Activated B cell treated with CpG ODN at 0.5 μM for 24 hours (primary cell): ENCODE data around the gene STRBP. TPM values are rescaled to one million over a fixed set of nuclear protein-coding genes. Genes with fewer than 3 reads are reported as not detected.
"Not testable (repeated sequence)": the region's sequence is repeated elsewhere in the genome, so short reads cannot be mapped to it uniquely, and the experiment has no call there.

ENCODE experiments used
- ATAC-seq: fragments of 200-7000 bp; cut with Tn5 transposase; one replicate; pipeline ENCODE4 v1.10.0; 2021; ENCODE audit warnings: low read depth, mild to moderate bottlenecking, moderate library complexity
- CTCF ChIA-PET: fragments of 350-600 bp; sonication (Branson Sonifier 250); formaldehyde crosslinking; loops from one replicate; lab custom pipeline; 2021; ENCODE audit warnings: antibody characterized with exemption; lab: Charles Lee
- POLR2A ChIA-PET: fragments of 350-600 bp; sonication (Branson Sonifier 250); formaldehyde crosslinking; loops from one replicate; lab custom pipeline; 2021; ENCODE audit warnings: antibody characterized with exemption; lab: Charles Lee
- DNase-seq: peaks from one replicate; pipeline ENCODE4 v3.0.0; 2022
- H3K27ac Mint-ChIP-seq: one replicate; pipeline ENCODE4 v1.8.0; 2020; ENCODE audit warnings: mixed read lengths
- H3K27me3 Mint-ChIP-seq: one replicate; pipeline ENCODE4 v1.8.0; 2021; ENCODE audit warnings: mixed read lengths
- H3K36me3 Mint-ChIP-seq: one replicate; pipeline ENCODE4 v1.8.0; 2021; ENCODE audit warnings: low read depth, mixed read lengths
- H3K4me1 Mint-ChIP-seq: one replicate; pipeline ENCODE4 v1.8.0; 2021; ENCODE audit warnings: mixed read lengths
- H3K4me3 Mint-ChIP-seq: one replicate; pipeline ENCODE4 v1.8.0; 2020; ENCODE audit warnings: mild to moderate bottlenecking, mixed read lengths
- H3K9me3 Mint-ChIP-seq: one replicate; pipeline ENCODE4 v1.8.0; 2020; ENCODE audit warnings: mixed read lengths
- CTCF ChIP-seq: fragments of 200-600 bp; IDR thresholded peaks from one replicate; pipeline ENCODE4 v1.8.0; 2022; ENCODE audit warnings: antibody characterized with exemption, mild to moderate bottlenecking
- intact Hi-C: fragments of 100-400 bp; cut with micrococcal nuclease; formaldehyde crosslinking; loops from one replicate; pipeline ENCODE4 v1.15.1; 2024
- total RNA-seq: library from RNA; stranded (reverse); gene quantifications from 2 replicates; pipeline ENCODE4 v1.2.3, GENCODE V29; 2022

The STRBP gene
- total RNA-seq, 1 donor from 2014 or later: 127 TPM

- H3K36me3 Mint-ChIP-seq: peaks cover 2% of the 10 kb centered on the region
- DNase-seq (no peak), ATAC-seq (no peak)
- H3K4me1 Mint-ChIP-seq: peaks cover 25% of the 10 kb centered on the region
- POLR2A ChIA-PET: no interaction called here
- CTCF ChIA-PET: no interaction called here
- intact Hi-C loops: loop anchor here (2.0 kb wide), 1 partner anchor 21 kb away; no protein-coding TSS in a partner anchor
- TF ChIP-seq CTCF: no peak
- H3K9me3 Mint-ChIP-seq: peaks cover 4% of the 10 kb centered on the region
- H3K27me3 Mint-ChIP-seq: no peaks in the 10 kb centered on the region
- H3K4me3 Mint-ChIP-seq: no peak overlapping the region
- H3K27ac Mint-ChIP-seq: no peak overlapping the region
These were observed 72.3 kb downstream of the STRBP start for GRCh38 chr9:123196124-123196523.

GRCh38 chr9:123194023-123194422, 74.4 kb downstream of the STRBP start:
- Mint-ChIP-seq H3K27me3 (no peaks in the 10 kb centered on the region), H3K9me3 (peaks cover 4% of the 10 kb centered on the region), H3K36me3 (peaks cover 6% of the 10 kb centered on the region), H3K27ac (no peak overlapping the region), H3K4me3 (no peak overlapping the region), H3K4me1 (peaks cover 8% of the 10 kb centered on the region)
- CTCF ChIA-PET: no interaction called here
- ATAC-seq: peak; percentile 21
- no peak for DNase-seq
- TF ChIP-seq CTCF: no peak
- intact Hi-C loops: no loop called here
- POLR2A ChIA-PET: no interaction called here

- peaks cover 14% of the 10 kb centered on the region for H3K4me1 Mint-ChIP-seq
- H3K4me3 Mint-ChIP-seq: no peak overlapping the region
- H3K36me3 Mint-ChIP-seq: peaks cover 10% of the 10 kb centered on the region
- no peak overlapping the region for H3K27ac Mint-ChIP-seq
- ChIA-PET CTCF (interaction anchor here (1.3 to 2.0 kb wide), 2 partner anchors 12 to 13 kb away, joined by 3 to 4 read pairs; no protein-coding TSS in a partner anchor), POLR2A (no interaction called here)
- intact Hi-C loops: loop anchor here (1.0 to 2.0 kb wide), 3 partner anchors 7 to 13 kb away; no protein-coding TSS in a partner anchor
- DNase-seq (no peak), ATAC-seq (no peak)
- no peaks in the 10 kb centered on the region for H3K27me3 Mint-ChIP-seq
- H3K9me3 Mint-ChIP-seq: peaks cover under 1% of the 10 kb centered on the region
- TF ChIP-seq CTCF: no peak
These were observed 76.7 kb downstream of the STRBP start for GRCh38 chr9:123191680-123192079.

GRCh38 chr9:123191260-123191659, 77.1 kb downstream of the STRBP start:
- CTCF ChIA-PET: interaction anchor here (2.0 kb wide), 1 partner anchor 13 kb away, joined by 4 read pairs; no protein-coding TSS in a partner anchor
- H3K27ac Mint-ChIP-seq: no peak overlapping the region
- peak; percentile 18 for ATAC-seq
- H3K4me3 Mint-ChIP-seq: no peak overlapping the region
- H3K27me3 Mint-ChIP-seq: no peaks in the 10 kb centered on the region
- H3K4me1 Mint-ChIP-seq: peaks cover 16% of the 10 kb centered on the region
- POLR2A ChIA-PET: no interaction called here
- DNase-seq: no peak
- no peaks in the 10 kb centered on the region for H3K9me3 Mint-ChIP-seq
- peaks cover 10% of the 10 kb centered on the region for H3K36me3 Mint-ChIP-seq
- no peak for TF ChIP-seq CTCF
- intact Hi-C loops: loop anchor here (1.0 kb wide), 1 partner anchor 8 kb away; no protein-coding TSS in a partner anchor

GRCh38 chr9:123187131-123187530, 81.3 kb downstream of the STRBP start:
- ChIA-PET POLR2A (interaction anchor here (0.6 to 0.9 kb wide), 3 partner anchors 26 to 137 kb away, joined by 3 to 9 read pairs (median 6); no protein-coding TSS in a partner anchor), CTCF (interaction anchor here (0.6 to 0.9 kb wide), 2 partner anchors 65 to 106 kb away, joined by 3 to 5 read pairs; no protein-coding TSS in a partner anchor)
- Mint-ChIP-seq H3K36me3 (peaks cover 31% of the 10 kb centered on the region), H3K4me1 (peaks cover 44% of the 10 kb centered on the region), H3K27ac (peak overlapping the region; percentile 69), H3K4me3 (no peak overlapping the region), H3K9me3 (no peaks in the 10 kb centered on the region), H3K27me3 (no peaks in the 10 kb centered on the region)
- ATAC-seq: peak; percentile 42
- no peak for DNase-seq
- TF ChIP-seq CTCF: no peak
- intact Hi-C loops: loop anchor here (2.0 kb wide), 1 partner anchor 16 kb away; no protein-coding TSS in a partner anchor

GRCh38 chr9:123186029-123186428, 82.4 kb downstream of the STRBP start:
- intact Hi-C loops: loop anchor here (1.0 to 2.0 kb wide), 2 partner anchors 10 to 15 kb away; no protein-coding TSS in a partner anchor
- not testable (repeated sequence) for H3K27me3 Mint-ChIP-seq, H3K9me3 Mint-ChIP-seq, DNase-seq, H3K4me3 Mint-ChIP-seq
- POLR2A ChIA-PET: interaction anchor here (0.6 to 1.1 kb wide), 5 partner anchors 18 to 138 kb away, joined by 3 to 9 read pairs (median 4); no protein-coding TSS in a partner anchor
- H3K27ac Mint-ChIP-seq: peak overlapping the region; percentile 77
- H3K4me1 Mint-ChIP-seq: peaks cover 45% of the 10 kb centered on the region
- peaks cover 36% of the 10 kb centered on the region for H3K36me3 Mint-ChIP-seq
- peak; percentile 42 for ATAC-seq
- CTCF ChIA-PET: interaction anchor here (0.7 kb wide), 1 partner anchor 60 kb away, joined by 4 read pairs; no protein-coding TSS in a partner anchor
